Measurements from ENCODE around the gene DPP9.

Gene DPP9

GRCh38 chr19:4692251-4693077 lies 31.2 kb downstream of the DPP9 start:
- POLR2A ChIA-PET = no interaction called here
- no peak for DNase-seq (ENCODE audit: extremely low spot score)
- CTCF ChIA-PET = no interaction called here

GRCh38 chr19:4691373-4691772 lies 32.3 kb downstream of the DPP9 start:
- ChIA-PET CTCF (no interaction called here), POLR2A (no interaction called here)
- no peak for DNase-seq (ENCODE audit: extremely low spot score)
- TF ChIP-seq BHLHE40 (IDR thresholded peaks at IDR 0.05; ENCODE audit: borderline replicate concordance) (no peak), HDGF (IDR thresholded peaks at IDR 0.05; ENCODE audit: borderline replicate concordance) (no peak), ARNT (IDR thresholded peaks at IDR 0.05) (no peak)

More at GRCh38 chr19:4692251-4693077, 31.2 kb downstream of the DPP9 start:
- no peak for TF ChIP-seq SP1 (IDR thresholded peaks at IDR 0.05)

GRCh38 chr19:4690361-4690760 lies 33.3 kb downstream of the DPP9 start:
- CTCF ChIA-PET = no interaction called here
- DNase-seq (ENCODE audit: extremely low spot score) = no peak
- TF ChIP-seq ZNF384 (IDR thresholded peaks at IDR 0.05) (no peak), LEF1 (IDR thresholded peaks at IDR 0.05; ENCODE audit: borderline replicate concordance) (no peak), CTBP1 (IDR thresholded peaks at IDR 0.05; ENCODE audit: borderline replicate concordance) (no peak), FOXM1 (IDR thresholded peaks at IDR 0.05; ENCODE audit: borderline replicate concordance) (no peak), HDGF (IDR thresholded peaks at IDR 0.05; ENCODE audit: borderline replicate concordance) (no peak), PKNOX1 (IDR thresholded peaks at IDR 0.05) (no peak), ARNT (IDR thresholded peaks at IDR 0.05) (no peak)
- POLR2A ChIA-PET = no interaction called here

GRCh38 chr19:4689403-4689802 lies 34.2 kb downstream of the DPP9 start:
- POLR2A ChIA-PET = no interaction called here
- CTCF ChIA-PET = interaction anchor here (1.2 kb wide), 1 partner anchor 11 kb away, joined by 3 read pairs; no protein-coding TSS in a partner anchor
- TF ChIP-seq TARDBP (IDR thresholded peaks at IDR 0.05) = no peak
- TF ChIP-seq BHLHE40 (IDR thresholded peaks at IDR 0.05; ENCODE audit: borderline replicate concordance) = no peak
- TF ChIP-seq HDGF (IDR thresholded peaks at IDR 0.05; ENCODE audit: borderline replicate concordance) = no peak
- no peak for TF ChIP-seq ARNT (IDR thresholded peaks at IDR 0.05)
- no peak for TF ChIP-seq FOXK2 (IDR thresholded peaks at IDR 0.05)
- TF ChIP-seq CTBP1 (IDR thresholded peaks at IDR 0.05; ENCODE audit: borderline replicate concordance) = no peak
- no peak for TF ChIP-seq L3MBTL2 (conservative IDR thresholded peaks at IDR 0.05)
- TF ChIP-seq FOXM1 (IDR thresholded peaks at IDR 0.05; ENCODE audit: borderline replicate concordance) = no peak
- TF ChIP-seq ELF4 (IDR thresholded peaks at IDR 0.05) = no peak
- no peak for TF ChIP-seq LEF1 (IDR thresholded peaks at IDR 0.05; ENCODE audit: borderline replicate concordance)
- TF ChIP-seq FOXA1 (IDR thresholded peaks at IDR 0.05) = no peak
- no peak for TF ChIP-seq PKNOX1 (IDR thresholded peaks at IDR 0.05)
- no peak for TF ChIP-seq SP1 (IDR thresholded peaks at IDR 0.05)
- TF ChIP-seq NFRKB (IDR thresholded peaks at IDR 0.05) = no peak
- no peak for TF ChIP-seq ZNF384 (IDR thresholded peaks at IDR 0.05)
- TF ChIP-seq SUZ12 (IDR thresholded peaks at IDR 0.05) = no peak
- no peak for DNase-seq (ENCODE audit: extremely low spot score)

GRCh38 chr19:4688587-4688986 lies 35.1 kb downstream of the DPP9 start:
- TF ChIP-seq FOXM1 (IDR thresholded peaks at IDR 0.05; ENCODE audit: borderline replicate concordance) (no peak), SUZ12 (IDR thresholded peaks at IDR 0.05) (no peak), TARDBP (IDR thresholded peaks at IDR 0.05) (no peak), SP1 (IDR thresholded peaks at IDR 0.05) (no peak), ELF4 (IDR thresholded peaks at IDR 0.05) (no peak), LEF1 (IDR thresholded peaks at IDR 0.05; ENCODE audit: borderline replicate concordance) (no peak)
- POLR2A ChIA-PET = no interaction called here
- DNase-seq (ENCODE audit: extremely low spot score) = no peak
- CTCF ChIA-PET = interaction anchor here (0.7 to 1.2 kb wide), 2 partner anchors 12 kb away, joined by 3 read pairs; no protein-coding TSS in a partner anchor

GRCh38 chr19:4687396-4687795 lies 36.2 kb downstream of the DPP9 start:
- DNase-seq (ENCODE audit: extremely low spot score) = no peak
- ChIA-PET POLR2A (no interaction called here), CTCF (no interaction called here)
- TF ChIP-seq LEF1 (IDR thresholded peaks at IDR 0.05; ENCODE audit: borderline replicate concordance) (no peak), NFRKB (IDR thresholded peaks at IDR 0.05) (no peak), FOXK2 (IDR thresholded peaks at IDR 0.05) (no peak), FOXM1 (IDR thresholded peaks at IDR 0.05; ENCODE audit: borderline replicate concordance) (no peak), ELF4 (IDR thresholded peaks at IDR 0.05) (no peak), L3MBTL2 (conservative IDR thresholded peaks at IDR 0.05) (no peak), SP1 (IDR thresholded peaks at IDR 0.05) (no peak), SUZ12 (IDR thresholded peaks at IDR 0.05) (no peak), HDGF (IDR thresholded peaks at IDR 0.05; ENCODE audit: borderline replicate concordance) (no peak), TARDBP (IDR thresholded peaks at IDR 0.05) (no peak), BHLHE40 (IDR thresholded peaks at IDR 0.05; ENCODE audit: borderline replicate concordance) (no peak)

GRCh38 chr19:4686700-4687099 lies 36.9 kb downstream of the DPP9 start:
- no peak for TF ChIP-seq FOXK2 (IDR thresholded peaks at IDR 0.05)
- TF ChIP-seq ARNT (IDR thresholded peaks at IDR 0.05) = no peak
- no peak for TF ChIP-seq SUZ12 (IDR thresholded peaks at IDR 0.05)
- TF ChIP-seq NFRKB (IDR thresholded peaks at IDR 0.05) = no peak
- TF ChIP-seq TARDBP (IDR thresholded peaks at IDR 0.05) = no peak
- no peak for TF ChIP-seq ELF4 (IDR thresholded peaks at IDR 0.05)
- no peak for TF ChIP-seq L3MBTL2 (conservative IDR thresholded peaks at IDR 0.05)
- no peak for TF ChIP-seq FOXA1 (IDR thresholded peaks at IDR 0.05)
- no peak for TF ChIP-seq SP1 (IDR thresholded peaks at IDR 0.05)
- no peak for TF ChIP-seq HDGF (IDR thresholded peaks at IDR 0.05; ENCODE audit: borderline replicate concordance)
- no peak for TF ChIP-seq FOXM1 (IDR thresholded peaks at IDR 0.05; ENCODE audit: borderline replicate concordance)
- no peak for TF ChIP-seq LEF1 (IDR thresholded peaks at IDR 0.05; ENCODE audit: borderline replicate concordance)
- no peak for TF ChIP-seq ZNF384 (IDR thresholded peaks at IDR 0.05)
- TF ChIP-seq CTBP1 (IDR thresholded peaks at IDR 0.05; ENCODE audit: borderline replicate concordance) = no peak
- TF ChIP-seq BHLHE40 (IDR thresholded peaks at IDR 0.05; ENCODE audit: borderline replicate concordance) = no peak
- TF ChIP-seq PKNOX1 (IDR thresholded peaks at IDR 0.05) = no peak
- DNase-seq (ENCODE audit: extremely low spot score) = no peak
- ChIA-PET POLR2A (no interaction called here), CTCF (no interaction called here)

All from HEK293T (cell line).